DND-41 (cell line): ENCODE data around the gene PARD6G.

ENCODE experiments used
- ATAC-seq: fragments of 200-7000 bp; cut with Tn5 transposase; 3 replicates; pipeline ENCODE4 v1.9.1; 2021; ENCODE audit warnings: low read depth; ENCODE audit not compliant: insufficient read depth
- DNase-seq: peaks from one replicate; pipeline ENCODE4 v3.0.0-alpha.2; 2020
- H2AFZ ChIP-seq: 2 replicates; pipeline ENCODE4 v1.6.0; 2012; ENCODE audit warnings: low read depth, low read length
- H3K27ac ChIP-seq: 2 replicates; pipeline ENCODE4 v1.5.1; 2012; ENCODE audit warnings: low read length, inconsistent platforms
- H3K27me3 ChIP-seq: fragments of 200-600 bp; sonication (generic); 2 replicates; pipeline ENCODE4 v1.6.0; 2012; ENCODE audit warnings: low read length, mild to moderate bottlenecking, inconsistent platforms; ENCODE audit not compliant: insufficient read depth, poor library complexity
- H3K36me3 ChIP-seq: 2 replicates; pipeline ENCODE4 v1.5.1; 2012; ENCODE audit warnings: low read length, inconsistent platforms; ENCODE audit not compliant: insufficient read depth
- H3K4me1 ChIP-seq: 2 replicates; pipeline ENCODE4 v1.5.1; 2012; ENCODE audit warnings: mild to moderate bottlenecking, low read length; ENCODE audit not compliant: insufficient read depth
- H3K4me2 ChIP-seq: 2 replicates; pipeline ENCODE4 v1.6.0; 2012; ENCODE audit warnings: mild to moderate bottlenecking, moderate library complexity, low read length, inconsistent platforms; ENCODE audit not compliant: insufficient read depth
- H3K4me3 ChIP-seq, 2 experiments: fragments of 200-600 bp in 1 of 2; shearing (Covaris generic) in 1 of 2; 2 replicates each; pipeline ENCODE4 v1.5.1; 2012 to 2016; ENCODE audit warnings: inconsistent platforms in 2 of 2, low read length in 2 of 2, mild to moderate bottlenecking in 2 of 2, low read depth in 1 of 2, moderate library complexity in 1 of 2
- H3K79me2 ChIP-seq: 2 replicates; pipeline ENCODE4 v1.6.0; 2012; ENCODE audit warnings: low read length, inconsistent platforms; ENCODE audit not compliant: insufficient read depth
- H3K9ac ChIP-seq: 2 replicates; pipeline ENCODE4 v1.6.0; 2012; ENCODE audit warnings: low read depth, mild to moderate bottlenecking, inconsistent platforms, low read length, moderate library complexity
- H3K9me3 ChIP-seq: 2 replicates; pipeline ENCODE4 v1.5.1; 2012; ENCODE audit warnings: low read length, moderate library complexity, mild to moderate bottlenecking, inconsistent platforms; ENCODE audit not compliant: insufficient read depth, severe bottlenecking
- H4K20me1 ChIP-seq: 2 replicates; pipeline ENCODE4 v1.6.0; 2012; ENCODE audit warnings: low read length; ENCODE audit not compliant: insufficient read depth
- CTCF ChIP-seq: IDR thresholded peaks from 2 replicates; pipeline ENCODE4 v1.5.1; 2012; ENCODE audit warnings: borderline replicate concordance, low read length, moderate library complexity, mild to moderate bottlenecking; ENCODE audit not compliant: poor library complexity, severe bottlenecking; ENCODE audit errors: extremely low read depth
- EZH2 ChIP-seq: IDR thresholded peaks from 3 replicates; pipeline ENCODE4 v1.6.1; 2012; ENCODE audit warnings: borderline replicate concordance, low read depth, mild to moderate bottlenecking, moderate library complexity, low read length, inconsistent platforms; ENCODE audit not compliant: severe bottlenecking

PARD6G gene

GRCh38 chr18:80228051-80228848 lies 19.1 kb downstream of the PARD6G start:
- Histone ChIP-seq H3K4me2 (no peak overlapping the region), H3K79me2 (no peaks in the 10 kb centered on the region), H2AFZ (no peak overlapping the region), H3K27me3 (no peaks in the 10 kb centered on the region), H3K4me3 (no peak overlapping the region), H4K20me1 (peaks cover 2% of the 10 kb centered on the region; the same call in 1 of the 2 replicates), H3K27ac (no peak overlapping the region), H3K36me3 (no peaks in the 10 kb centered on the region), H3K4me1 (no peaks in the 10 kb centered on the region), H3K9me3 (no peaks in the 10 kb centered on the region), H3K9ac (no peak overlapping the region)
- DNase-seq: no peak
- TF ChIP-seq CTCF (no peak), EZH2 (no peak)
- ATAC-seq: no peak

- no peaks in the 10 kb centered on the region for H3K9me3 ChIP-seq
- ATAC-seq: no peak
These were observed 19.8 kb downstream of the PARD6G start for GRCh38 chr18:80227472-80227871.

GRCh38 chr18:80225685-80226084 lies 21.6 kb downstream of the PARD6G start:
- Histone ChIP-seq H3K9ac (no peak overlapping the region), H2AFZ (no peak overlapping the region), H3K9me3 (no peaks in the 10 kb centered on the region), H4K20me1 (peaks cover 2% of the 10 kb centered on the region; the same call in 1 of the 2 replicates), H3K27me3 (no peaks in the 10 kb centered on the region), H3K4me1 (no peaks in the 10 kb centered on the region), H3K36me3 (no peaks in the 10 kb centered on the region), H3K79me2 (no peaks in the 10 kb centered on the region), H3K4me2 (no peak overlapping the region), H3K4me3 (no peak overlapping the region), H3K27ac (no peak overlapping the region)
- TF ChIP-seq CTCF (no peak), EZH2 (no peak)
- DNase-seq (no peak), ATAC-seq (no peak)

More at GRCh38 chr18:80227472-80227871, 19.8 kb downstream of the PARD6G start:
- TF ChIP-seq EZH2 (no peak), CTCF (no peak)
- Histone ChIP-seq H2AFZ (no peak overlapping the region), H3K4me3 (no peak overlapping the region), H3K27me3 (no peaks in the 10 kb centered on the region), H4K20me1 (peaks cover 2% of the 10 kb centered on the region; the same call in 1 of the 2 replicates), H3K4me1 (no peaks in the 10 kb centered on the region), H3K27ac (no peak overlapping the region), H3K9ac (no peak overlapping the region), H3K4me2 (no peak overlapping the region), H3K36me3 (no peaks in the 10 kb centered on the region), H3K79me2 (no peaks in the 10 kb centered on the region)
- no peak for DNase-seq
